Cardiac muscle cell (in vitro differentiated cells and primary cell): Measurements from ENCODE around the gene SBF2. TPM values are rescaled to one million over a fixed set of nuclear protein-coding genes. Genes with fewer than 3 reads are reported as not detected.

Experiments
- DNase-seq, 2 donors: peaks; one replicate each; pipeline versions ENCODE4 v3.0.0 to v3.0.0-alpha.2; 2010 to 2017; ENCODE audit warnings: low read depth in 1 of 2, low spot score in 1 of 2
- H3K27ac ChIP-seq: fragments of 200-600 bp; sonication (generic); 2 replicates; pipeline ENCODE4 v1.5.1; 2016
- H3K27me3 ChIP-seq: fragments of 200-600 bp; sonication (generic); 2 replicates; pipeline ENCODE4 v1.6.0; 2016; ENCODE audit warnings: control low read depth
- H3K36me3 ChIP-seq: fragments of 200-600 bp; sonication (generic); 2 replicates; pipeline ENCODE4 v1.5.1; 2016; ENCODE audit warnings: control low read depth
- H3K4me1 ChIP-seq: fragments of 200-600 bp; sonication (generic); 2 replicates; pipeline ENCODE4 v1.8.1; 2017; ENCODE audit warnings: low read depth, mild to moderate bottlenecking, mixed run types
- H3K4me3 ChIP-seq: fragments of 200-600 bp; sonication (generic); 2 replicates; pipeline ENCODE4 v1.5.1; 2016; ENCODE audit warnings: mild to moderate bottlenecking
- H3K9me3 ChIP-seq: fragments of 200-600 bp; sonication (generic); 2 replicates; pipeline ENCODE4 v1.5.1; 2017; ENCODE audit warnings: low read depth, mild to moderate bottlenecking, control low read depth
- CTCF ChIP-seq: IDR thresholded peaks from 2 replicates; pipeline ENCODE4 v1.5.1; 2012; ENCODE audit warnings: low read depth, mild to moderate bottlenecking, low read length
- polyA plus RNA-seq: library from polyadenylated mRNA; unstranded; fragments of >200 nt; fragmentation: Nextera tagmentation; extraction: Ambion mirVana; gene quantifications from 2 replicates; pipeline ENCODE4 v1.2.1, GENCODE V29; 2016
- total RNA-seq: library from RNA; depleted of rRNA; stranded (reverse); fragments of >200 nt; gene quantifications from 2 replicates; pipeline ENCODE4 v1.2.3, GENCODE V29; 2016

SBF2 gene
- total and polyA plus RNA-seq, 2 experiments from 2014 or later = 13.3 to 32.3 TPM

- Histone ChIP-seq H3K9me3 (no peaks in the 10 kb centered on the region), H3K4me1 (peaks cover 23% of the 10 kb centered on the region), H3K27ac (no peak overlapping the region), H3K4me3 (peak overlapping the region; percentile 20), H3K36me3 (peaks cover 13% of the 10 kb centered on the region), H3K27me3 (no peaks in the 10 kb centered on the region)
- TF ChIP-seq CTCF = no peak
- DNase-seq = no peak
These were observed 517.8 kb downstream of the SBF2 start for GRCh38 chr11:9776203-9776602.

GRCh38 chr11:9775398-9775779, 518.6 kb downstream of the SBF2 start:
- Histone ChIP-seq H3K27me3 (no peaks in the 10 kb centered on the region), H3K27ac (no peak overlapping the region), H3K9me3 (no peaks in the 10 kb centered on the region), H3K36me3 (peaks cover 10% of the 10 kb centered on the region), H3K4me3 (peak overlapping the region; percentile 20), H3K4me1 (peaks cover 23% of the 10 kb centered on the region)
- no peak for TF ChIP-seq CTCF
- no peak for DNase-seq

GRCh38 chr11:9774591-9775397, 519.2 kb downstream of the SBF2 start:
- no peaks in the 10 kb centered on the region for H3K9me3 ChIP-seq
- peaks cover 7% of the 10 kb centered on the region for H3K36me3 ChIP-seq
- no peak overlapping the region for H3K4me3 ChIP-seq
- H3K27ac ChIP-seq = peak overlapping the region; percentile 29
- H3K4me1 ChIP-seq = peaks cover 23% of the 10 kb centered on the region
- no peak for TF ChIP-seq CTCF
- no peaks in the 10 kb centered on the region for H3K27me3 ChIP-seq
- DNase-seq = peak in 1 of 2 donors; percentile 78

GRCh38 chr11:9774109-9774508, 519.9 kb downstream of the SBF2 start:
- Histone ChIP-seq H3K27ac (peak overlapping the region; percentile 29), H3K4me3 (no peak overlapping the region), H3K27me3 (no peaks in the 10 kb centered on the region), H3K9me3 (no peaks in the 10 kb centered on the region), H3K36me3 (peaks cover under 1% of the 10 kb centered on the region), H3K4me1 (peaks cover 23% of the 10 kb centered on the region)
- DNase-seq = no peak
- TF ChIP-seq CTCF = no peak

- no peak for DNase-seq
- Histone ChIP-seq H3K27ac (no peak overlapping the region), H3K36me3 (no peaks in the 10 kb centered on the region), H3K27me3 (no peaks in the 10 kb centered on the region), H3K4me1 (peaks cover 23% of the 10 kb centered on the region), H3K4me3 (no peak overlapping the region), H3K9me3 (no peaks in the 10 kb centered on the region)
- no peak for TF ChIP-seq CTCF
These were observed 520.5 kb downstream of the SBF2 start for GRCh38 chr11:9773524-9773923.
